Measurements from ENCODE around the gene CPA5.

Gene CPA5

DNA sequence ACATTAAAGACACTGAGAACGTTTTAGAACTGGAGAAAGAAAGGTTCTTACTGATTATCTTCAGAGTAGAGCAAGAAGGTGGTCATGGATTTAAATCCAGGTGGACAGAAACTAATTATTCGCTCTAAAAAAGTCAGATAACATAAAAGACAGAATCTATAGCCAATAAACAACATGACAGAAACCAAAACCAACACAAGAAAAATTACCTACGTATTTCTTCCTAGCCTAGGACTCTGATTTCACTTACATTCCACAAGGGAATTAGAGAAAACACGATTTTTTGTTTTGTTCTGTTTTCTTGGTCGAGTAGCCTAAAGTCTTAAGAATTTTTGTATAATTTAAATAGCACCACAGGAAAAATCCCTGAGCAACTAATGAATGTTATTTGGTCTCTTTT lies 50.8 kb downstream of the CPA5 start:
- no peak for DNase-seq

DNA sequence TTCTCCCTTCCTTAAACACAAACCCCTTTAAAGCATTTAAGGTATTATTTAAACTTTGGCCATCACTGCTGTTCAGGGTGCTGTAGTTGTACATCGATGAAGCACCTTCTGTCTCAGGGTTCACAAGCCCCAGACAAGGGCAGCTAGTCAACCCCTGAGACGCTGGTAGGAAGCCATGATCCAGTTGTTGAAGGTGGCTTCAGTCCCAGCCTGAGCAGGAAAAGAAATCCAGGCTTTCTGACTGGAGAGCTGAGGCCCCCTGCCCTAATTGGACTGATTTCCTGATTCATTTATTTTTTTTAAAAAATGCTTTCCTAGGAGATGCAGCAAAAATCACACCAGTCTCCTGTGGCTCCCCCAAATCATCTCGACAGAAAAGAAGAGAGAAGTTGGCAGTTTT lies 51.5 kb downstream of the CPA5 start:
- DNase-seq = no peak

DNA sequence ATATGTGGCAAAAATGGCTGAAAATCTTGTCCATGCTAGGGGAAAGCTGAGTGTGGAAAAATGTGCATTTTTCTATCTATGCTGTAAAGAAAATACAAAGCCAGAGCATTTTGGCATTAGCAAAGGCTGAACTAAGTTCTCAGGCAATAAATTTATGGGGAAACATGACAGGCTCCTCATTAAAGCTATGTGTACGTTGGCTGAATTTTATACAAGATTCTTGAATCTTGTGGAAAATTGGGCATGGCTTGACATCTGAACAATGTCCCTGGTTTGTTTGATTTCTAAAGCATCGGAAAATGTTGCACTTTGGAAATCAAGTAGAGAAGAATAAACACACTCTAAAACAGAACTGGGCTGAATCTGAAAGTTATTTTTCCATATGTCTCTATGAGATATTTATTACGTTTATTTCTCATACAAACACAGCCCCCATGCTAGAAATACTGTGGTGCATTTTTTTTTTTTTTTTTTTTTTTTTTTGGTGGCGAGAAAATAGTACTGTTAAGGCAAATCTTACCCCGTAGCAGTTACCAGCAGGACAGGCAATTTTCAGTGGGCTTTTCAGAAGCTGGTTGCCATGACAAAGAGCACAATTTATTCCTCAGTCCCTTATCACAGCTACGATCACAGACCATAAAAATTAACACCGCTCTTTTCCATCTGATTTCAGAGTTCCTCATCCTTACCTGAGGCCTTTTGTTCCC lies 52.6 kb downstream of the CPA5 start:
- DNase-seq = no peak

DNA sequence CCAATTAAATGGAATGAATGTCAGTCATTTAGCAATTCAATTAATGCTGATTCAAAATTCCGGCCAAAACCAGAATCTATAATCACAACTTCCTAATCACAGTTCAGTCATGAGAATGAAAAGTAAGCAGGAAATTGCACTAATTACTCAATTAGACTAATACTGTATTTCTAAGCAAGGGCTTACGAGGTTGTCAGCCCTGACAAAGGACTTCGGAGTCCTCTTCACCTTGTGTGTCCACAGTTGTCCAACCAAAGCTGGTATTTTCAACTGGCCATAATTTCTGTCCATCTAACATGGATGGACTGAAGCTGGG lies 53.1 kb downstream of the CPA5 start:
- DNase-seq = no peak

DNA sequence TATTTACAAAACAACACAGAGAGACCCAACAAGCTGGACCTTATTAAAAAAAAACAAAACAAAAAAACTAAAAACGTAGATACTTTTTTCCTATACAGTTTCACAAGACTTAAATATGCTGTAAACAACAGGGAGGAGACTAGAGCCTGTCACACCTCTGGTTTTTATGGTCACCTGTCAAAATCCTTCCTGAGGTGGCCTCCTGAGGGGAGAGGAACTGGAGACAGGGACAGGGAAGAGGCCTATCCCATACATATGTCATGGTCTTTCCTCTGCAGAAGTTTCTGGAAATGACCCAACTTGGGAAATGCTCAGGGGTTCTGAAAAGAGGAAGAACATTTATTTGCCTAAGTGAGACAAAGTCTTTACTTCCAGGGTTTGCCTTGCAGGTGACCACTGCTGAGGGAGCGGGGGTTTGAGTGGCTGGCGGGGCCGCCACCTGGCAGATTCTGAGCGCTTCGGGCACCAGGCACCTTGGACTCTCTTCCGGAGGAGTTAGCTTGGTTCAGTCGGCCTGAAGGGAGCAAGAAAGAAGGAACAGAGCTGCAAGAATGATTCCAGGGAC lies 54.0 kb downstream of the CPA5 start:
- DNase-seq = no peak

DNA sequence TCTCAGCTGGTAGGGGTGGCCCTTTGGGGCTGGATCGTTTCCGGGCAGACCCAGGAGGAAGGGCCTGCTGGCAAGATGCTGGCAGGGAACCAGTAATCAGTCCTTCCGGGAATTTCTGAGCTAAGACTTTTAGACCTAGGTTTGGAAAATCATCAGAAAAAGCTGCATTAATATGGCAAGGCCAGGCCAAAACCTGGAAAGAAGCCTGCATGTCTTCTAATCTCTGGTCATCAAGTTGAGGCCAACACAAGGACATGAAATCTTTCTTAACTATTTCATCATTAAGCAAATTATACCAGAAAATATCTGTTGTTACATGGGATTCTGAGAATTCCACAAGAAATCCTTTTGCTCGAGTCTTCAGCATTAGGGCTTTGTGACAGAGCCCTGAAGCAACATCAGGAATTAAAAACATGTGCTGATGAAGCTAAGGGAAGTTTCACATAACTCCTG lies 55.5 kb downstream of the CPA5 start:
- DNase-seq = no peak

DNA sequence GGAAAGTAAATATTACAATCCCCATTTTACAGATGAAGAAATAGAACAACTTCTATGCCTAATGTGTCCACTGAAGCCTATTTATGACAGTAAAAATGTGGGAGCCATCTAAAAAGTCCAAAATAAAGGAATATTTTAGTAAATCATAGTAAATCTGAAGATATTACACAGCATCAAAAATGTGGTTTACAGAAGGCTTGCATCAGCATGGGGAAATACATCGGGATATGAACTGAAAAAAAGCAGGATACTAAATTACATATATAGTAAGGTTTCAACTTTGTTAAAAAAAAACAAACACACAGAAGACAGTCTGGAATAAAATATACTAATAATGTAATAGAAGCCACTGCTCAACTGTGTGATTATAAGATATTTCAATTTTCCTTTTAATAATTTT lies 56.5 kb downstream of the CPA5 start:
- no peak for DNase-seq

DNA sequence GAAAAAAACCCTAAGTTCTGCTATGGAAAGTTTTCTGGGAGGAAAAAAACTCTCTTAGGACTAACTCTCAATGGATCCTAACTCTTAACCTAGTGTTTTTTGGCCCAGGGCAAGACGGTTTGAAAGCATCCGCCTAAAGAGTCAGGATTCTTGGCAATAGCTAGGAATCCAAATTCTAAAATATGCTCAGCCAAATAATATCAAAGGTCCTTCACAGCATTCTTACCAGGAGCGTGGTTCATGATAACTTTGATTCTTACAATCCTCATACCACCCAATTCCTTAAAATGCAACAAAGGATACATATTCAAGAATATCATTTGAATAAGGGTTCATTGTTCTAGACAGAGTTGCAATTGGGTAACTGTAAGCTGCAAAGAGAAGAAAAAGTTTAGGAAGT lies 57.0 kb downstream of the CPA5 start:
- DNase-seq = no peak

DNA sequence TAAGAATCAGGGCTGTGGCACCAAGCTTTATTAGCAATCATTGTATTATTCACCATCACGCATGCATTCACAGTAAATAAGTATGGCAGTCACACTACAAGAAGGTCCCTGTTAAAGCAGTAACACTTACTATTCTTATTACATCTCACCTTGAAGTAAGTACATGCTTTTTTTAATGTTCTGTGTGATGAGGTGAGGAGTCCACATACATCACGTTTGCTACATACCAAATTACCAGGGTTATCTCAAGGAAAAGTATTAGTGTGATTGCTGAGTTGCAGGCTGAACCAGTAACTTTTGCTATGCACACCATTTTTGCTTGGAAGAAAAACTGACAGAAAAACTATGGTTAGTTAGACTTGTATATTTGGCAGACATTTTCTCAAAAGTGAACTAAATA lies 60.4 kb downstream of the CPA5 start:
- no peak for DNase-seq

DNA sequence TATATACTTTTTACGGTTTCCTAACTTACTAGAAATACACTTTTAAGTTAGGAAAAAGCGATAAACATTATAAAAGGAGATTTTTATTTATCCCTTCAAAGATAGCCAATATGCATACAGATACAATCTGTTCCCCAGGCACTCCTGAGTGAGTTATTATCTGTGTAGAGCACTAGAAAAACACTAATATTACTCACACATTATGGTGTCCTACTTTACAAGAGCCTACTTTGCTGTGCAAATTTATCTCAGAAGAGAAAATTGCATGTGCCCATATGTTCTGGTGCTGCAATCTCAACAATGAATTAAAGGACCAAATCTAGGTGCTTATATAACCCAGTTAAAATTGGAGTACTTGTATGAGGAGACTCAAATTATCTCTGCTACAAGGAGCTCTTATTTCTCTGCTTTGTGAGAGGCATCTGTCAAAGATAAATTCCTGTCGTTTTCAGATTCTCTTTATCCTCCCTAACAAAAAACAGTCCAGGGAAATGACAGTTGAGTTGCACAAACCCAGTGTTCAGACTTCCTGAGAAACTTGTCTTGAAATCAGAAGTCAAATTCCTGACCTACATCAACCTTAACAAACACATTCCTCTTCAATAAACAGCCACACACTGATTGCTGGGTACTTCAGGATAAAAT lies 64.6 kb downstream of the CPA5 start:
- no peak for DNase-seq

DNA sequence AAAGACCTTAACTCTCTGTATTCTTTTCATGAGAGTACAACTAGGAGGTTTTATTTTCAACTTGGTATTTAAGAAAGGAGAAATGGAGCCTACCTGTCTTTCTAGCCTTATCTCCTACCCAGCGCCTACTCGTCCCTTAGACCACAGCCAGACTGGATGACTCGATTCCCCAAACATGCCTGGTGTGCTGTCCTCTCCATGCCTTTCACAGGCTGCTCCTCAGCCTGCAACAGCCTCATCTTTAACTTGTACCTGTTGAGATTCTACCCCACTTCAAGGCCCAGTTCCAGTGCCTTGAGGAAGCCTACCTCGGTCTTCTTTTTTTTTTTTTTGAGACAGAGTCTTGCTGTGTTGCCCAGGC lies 65.1 kb downstream of the CPA5 start:
- DNase-seq = no peak

DNA sequence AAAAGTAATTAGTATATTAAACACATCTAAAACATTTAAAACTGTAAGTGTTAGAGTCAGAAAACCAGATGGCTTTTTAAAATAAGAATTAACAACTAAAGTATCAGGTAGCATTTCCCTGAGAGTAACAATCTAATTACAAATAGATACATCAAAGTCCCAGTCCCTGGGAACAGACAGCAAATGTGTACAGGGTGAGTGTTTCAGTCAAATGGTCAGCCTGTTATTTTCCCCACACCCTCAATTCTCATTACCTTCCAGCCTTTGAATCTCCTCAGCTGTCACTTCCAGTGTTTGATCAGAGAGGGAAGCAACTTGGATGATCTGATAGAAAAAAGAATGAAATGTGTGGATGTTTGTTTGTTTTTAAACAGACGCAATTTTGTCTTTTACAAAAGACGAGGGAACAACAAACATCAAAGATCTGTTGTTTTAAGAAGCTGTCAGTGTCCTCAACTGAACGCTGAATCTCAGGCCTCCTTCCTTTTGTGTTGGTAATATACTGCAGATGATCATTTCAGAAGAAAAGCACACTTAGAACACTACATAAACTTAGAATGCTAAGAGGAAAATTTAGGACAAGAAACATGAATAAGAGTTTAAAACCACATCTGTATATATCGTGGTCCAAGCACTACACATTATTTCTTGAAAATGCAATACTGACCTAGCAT lies 66.4 kb downstream of the CPA5 start:
- DNase-seq = no peak

DNA sequence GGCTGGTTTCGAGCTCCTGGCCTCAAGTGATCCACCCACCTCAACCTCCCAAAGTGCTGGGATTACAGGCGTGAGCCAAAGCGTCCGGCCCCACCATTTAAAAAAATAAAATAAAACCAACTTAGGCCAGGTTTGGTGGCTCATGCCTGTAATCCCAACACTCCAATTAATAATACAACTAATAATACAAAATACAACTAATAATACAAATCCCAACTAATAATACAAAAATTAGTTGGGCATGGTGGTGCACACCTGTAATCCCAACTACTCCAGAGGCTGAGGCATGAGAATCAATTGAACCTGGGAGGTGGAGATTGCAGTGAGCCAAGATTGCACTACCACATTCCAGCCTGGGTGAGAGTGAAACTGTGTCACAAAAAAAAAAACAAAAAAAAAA lies 68.6 kb downstream of the CPA5 start:
- DNase-seq = no peak

DNA sequence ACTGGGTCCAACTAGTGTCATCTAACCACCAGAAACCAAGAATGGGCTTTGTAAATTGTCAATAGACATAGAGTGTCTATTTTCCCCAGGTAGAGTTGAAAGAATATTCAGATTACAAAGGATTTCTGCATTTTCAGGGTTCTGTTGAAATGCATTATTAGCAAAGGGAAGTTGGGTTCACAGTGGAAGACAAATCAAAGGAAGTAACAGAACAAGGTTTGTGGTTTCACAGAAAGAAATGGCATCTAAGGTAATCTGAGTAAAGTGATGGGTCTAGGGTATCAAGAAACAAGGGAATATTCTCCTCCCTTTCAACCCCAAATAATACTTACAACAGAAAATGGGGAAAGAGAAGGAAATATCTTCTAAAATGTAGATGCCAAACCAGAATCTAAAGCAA lies 70.4 kb downstream of the CPA5 start:
- no peak for DNase-seq

DNA sequence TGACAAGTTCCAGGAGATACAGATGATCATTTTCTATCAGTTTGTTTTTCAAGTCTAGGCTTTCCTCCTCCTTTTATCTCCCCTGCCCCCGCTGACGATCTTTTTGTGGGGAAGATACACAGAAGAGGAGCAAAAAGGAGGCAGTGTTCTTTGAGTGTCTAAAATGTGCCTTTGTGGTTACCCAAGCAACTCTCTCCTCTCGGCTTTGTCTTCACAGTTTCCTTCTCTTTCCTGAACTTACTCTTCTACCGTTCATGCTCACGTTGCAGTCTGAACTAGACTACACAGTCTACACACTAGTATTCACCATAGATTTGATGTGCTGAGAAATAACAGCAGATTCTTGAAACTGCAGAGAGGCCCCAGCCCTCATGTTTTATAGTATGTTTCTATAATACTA lies 72.6 kb downstream of the CPA5 start:
- DNase-seq = peak in 2 of 58 donors; percentile 17 to 24

DNA sequence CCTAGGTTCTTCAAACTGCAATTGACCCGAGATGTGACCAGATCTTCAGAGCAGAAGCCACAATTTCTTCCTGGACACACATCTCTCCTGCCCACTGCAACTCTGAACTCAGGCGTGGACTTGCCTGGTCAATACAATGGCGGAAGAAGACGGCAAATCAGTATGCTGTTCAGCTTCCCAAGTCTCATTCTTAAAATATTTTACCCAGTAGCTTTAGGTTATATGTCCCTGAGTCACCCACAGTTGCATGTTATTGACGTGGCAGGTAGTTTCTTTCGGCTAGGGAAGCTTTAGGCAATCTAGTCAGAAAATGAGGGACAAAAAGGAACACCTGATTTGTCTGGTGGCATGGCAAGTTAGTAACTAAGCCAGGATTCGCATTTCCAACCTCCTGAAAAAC lies 73.7 kb downstream of the CPA5 start:
- DNase-seq = no peak
